Amygdala (tissue), 56 donors: Measurements from ENCODE around the gene BCAS3.
"Not testable (repeated sequence)": the region's sequence is repeated elsewhere in the genome, so short reads cannot be mapped to it uniquely, and the experiment has no call there.

Source experiments
- DNase-seq, 56 donors: peaks; one replicate each; lab custom pipeline; 2025; lab: John Stamatoyannopoulos, UW

Gene BCAS3

GRCh38 chr17:61340431-61341209, 663.0 kb downstream of the BCAS3 start:
- DNase-seq, result no peak

- no peak for DNase-seq
These were observed 665.9 kb downstream of the BCAS3 start for GRCh38 chr17:61343576-61343975.

- no peak for DNase-seq
These were observed 667.4 kb downstream of the BCAS3 start for GRCh38 chr17:61345061-61345460.

- no peak for DNase-seq
These were observed 668.4 kb downstream of the BCAS3 start for GRCh38 chr17:61345825-61346666.

- DNase-seq, result no peak
These were observed 671.7 kb downstream of the BCAS3 start for GRCh38 chr17:61349350-61349749.

GRCh38 chr17:61351745-61352407, 674.2 kb downstream of the BCAS3 start:
- no peak for DNase-seq

GRCh38 chr17:61352408-61352770, 674.7 kb downstream of the BCAS3 start:
- DNase-seq, result no peak

GRCh38 chr17:61352781-61353491, 675.3 kb downstream of the BCAS3 start:
- DNase-seq, result no peak

GRCh38 chr17:61353615-61354014, 676.0 kb downstream of the BCAS3 start:
- no peak for DNase-seq

GRCh38 chr17:61354895-61355874, 677.5 kb downstream of the BCAS3 start:
- DNase-seq, result no peak

- DNase-seq, result not testable (repeated sequence)
These were observed 679.4 kb downstream of the BCAS3 start for GRCh38 chr17:61357061-61357460.

- DNase-seq, result not testable (repeated sequence)
These were observed 681.9 kb downstream of the BCAS3 start for GRCh38 chr17:61359513-61359912.

- no peak for DNase-seq
These were observed 682.8 kb downstream of the BCAS3 start for GRCh38 chr17:61360318-61360943.

GRCh38 chr17:61361084-61361483, 683.4 kb downstream of the BCAS3 start:
- no peak for DNase-seq

- no peak for DNase-seq
These were observed 684.7 kb downstream of the BCAS3 start for GRCh38 chr17:61362396-61362795.

- no peak for DNase-seq
These were observed 685.4 kb downstream of the BCAS3 start for GRCh38 chr17:61362852-61363600.

- DNase-seq, result no peak
These were observed 686.2 kb downstream of the BCAS3 start for GRCh38 chr17:61363601-61364462.
